ENCODE measurements around the gene KASH5. TPM values are rescaled to one million over a fixed set of nuclear protein-coding genes. Genes with fewer than 3 reads are reported as not detected.

KASH5 gene
- total and polyA plus RNA-seq, 2 of the 4 experiments (the other 2 are of a cell fraction): not detected

- Histone ChIP-seq H3K9ac (ENCODE audit: low read depth, low read length) (no peak overlapping the region), H2AK5ac (ENCODE audit: low read depth, low read length) (no peak overlapping the region), H3K4me3 (ENCODE audit: insufficient read depth, low read depth, low read length) (no peak overlapping the region), H3K18ac (ENCODE audit: low read depth, low read length) (no peak overlapping the region), H3K4ac (ENCODE audit: low read depth, low read length) (no peak overlapping the region), H2AFZ (replicated peaks; ENCODE audit: low read length, poor library complexity) (peak overlapping the region; percentile 67), H3K4me2 (ENCODE audit: low read depth, low read length) (no peak overlapping the region), H3K9me3 (ENCODE audit: control insufficient read depth, insufficient read depth, low read length) (no peaks in the 10 kb centered on the region), H2BK15ac (ENCODE audit: low read depth, low read length) (no peak overlapping the region), H2BK120ac (ENCODE audit: low read depth, low read length) (no peak overlapping the region), H3K27ac (ENCODE audit: insufficient read depth, low read length) (no peak overlapping the region), H4K8ac (ENCODE audit: low read depth in 2 of 2, low read length in 2 of 2) (no peak overlapping the region), H2AK9ac (replicated peaks; ENCODE audit: low read depth, low read length, poor library complexity) (peak overlapping the region; percentile 65), H3K9me1 (ENCODE audit: insufficient read depth, low read length) (0 out of 2 replicates have a peak, but pooled peaks cover 3% of the 10 kb centered on the region), H3K23ac (ENCODE audit: low read depth, low read length) (no peak overlapping the region), H4K5ac (ENCODE audit: low read depth, low read length) (no peak overlapping the region), H2BK20ac (ENCODE audit: low read depth, low read length) (no peak overlapping the region), H3K27me3 (ENCODE audit: control insufficient read depth, insufficient read depth, low read length) (no peaks in the 10 kb centered on the region), H3K79me1 (ENCODE audit: low read depth in 1 of 2, low read length in 2 of 2) (peaks cover 0 to 2% of the 10 kb centered on the region in 2 experiments; a peak in 1 of 4 replicates), H3K14ac (replicated peaks; ENCODE audit: low read depth, low read length) (no peak overlapping the region), H3K4me1 (ENCODE audit: control insufficient read depth, insufficient read depth, low read length) (no peaks in the 10 kb centered on the region), H2BK5ac (ENCODE audit: low read depth, low read length, poor library complexity, severe bottlenecking) (no peak overlapping the region), H4K20me1 (ENCODE audit: insufficient read depth, low read length) (no peaks in the 10 kb centered on the region; the same call in 1 of the 2 replicates), H4K91ac (ENCODE audit: insufficient read depth, low read depth, low read length) (no peak overlapping the region), H3K36me3 (ENCODE audit: control insufficient read depth, insufficient read depth, low read length) (peaks cover 39% of the 10 kb centered on the region), H3K56ac (ENCODE audit: extremely low read depth, insufficient read depth, low read length) (no peak overlapping the region)
- POLR2A ChIA-PET (ENCODE audit: unreplicated experiment): no interaction called here
- no peak for DNase-seq
- peak; percentile 28 for ATAC-seq (ENCODE audit: low read depth)
- in situ Hi-C loops (cut with MboI; ENCODE audit: low sequenced_read_pairs): no loop called here
- intact Hi-C loops (cut with micrococcal nuclease): no loop called here
- TF ChIP-seq BHLHE40 (IDR thresholded peaks at IDR 0.05; ENCODE audit: low read depth, low read length) (no peak), CTCF (conservative IDR thresholded peaks at IDR 0.05; ENCODE audit: low read depth, low read length) (no peak), MAZ (IDR thresholded peaks at IDR 0.05; ENCODE audit: borderline replicate concordance, low read depth, low read length) (no peak), NFE2L2 (IDR thresholded peaks at IDR 0.05; ENCODE audit: low read depth, low read length) (no peak), MXI1 (IDR thresholded peaks at IDR 0.05; ENCODE audit: borderline replicate concordance, low read depth, low read length) (no peak), FOS (IDR thresholded peaks at IDR 0.05; ENCODE audit: low read depth, low read length) (no peak), SMC3 (IDR thresholded peaks at IDR 0.05; ENCODE audit: low read depth, low read length) (no peak), MAFK (IDR thresholded peaks at IDR 0.05; ENCODE audit: low read depth, low read length) (no peak), RFX5 (IDR thresholded peaks at IDR 0.05; ENCODE audit: low read depth, low read length) (no peak), USF2 (IDR thresholded peaks at IDR 0.05; ENCODE audit: low read depth, low read length) (no peak)
- BruUV-seq (replicated peaks): no TSS peak
- CTCF ChIA-PET: no interaction called here
- dilution Hi-C loops (cut with HindIII; ENCODE audit: low sequenced_read_pairs, unreplicated experiment): no loop called here
- WGBS, 2 experiments (ENCODE audit: extremely low coverage in 2 of 2, insufficient read length in 1 of 2): 50% methylated on average over 8 of the region's 30 CpGs; no CpG with 5 or more reads in 1 of the 2 experiments
Measured at GRCh38 chr19:49338691-49339300, 49.3 kb upstream of the KASH5 start.

Data from IMR-90 (cell line).